HG02970 (cell line): ENCODE data around the gene GLT8D1.

Source experiments
- ATAC-seq: cut with Tn5 transposase; IDR thresholded peaks from one replicate; pipeline ENCODE4 v1.9.1; 2021; ENCODE audit warnings: mild to moderate bottlenecking, moderate library complexity, moderate number of reproducible peaks; ENCODE audit not compliant: unreplicated experiment, low FRiP score

Gene GLT8D1

GRCh38 chr3:52714335-52715302, 9.0 kb upstream of the GLT8D1 start:
- no peak for ATAC-seq

GRCh38 chr3:52712291-52713212, 7.0 kb upstream of the GLT8D1 start:
- no peak for ATAC-seq

- ATAC-seq: no peak
These were observed 4.9 kb upstream of the GLT8D1 start for GRCh38 chr3:52710512-52710911.

GRCh38 chr3:52707585-52707984, 2.0 kb upstream of the GLT8D1 start:
- no peak for ATAC-seq

GRCh38 chr3:52705438-52705687, 228 bp downstream of the GLT8D1 start:
- ATAC-seq: no peak

- no peak for ATAC-seq
These were observed 767 bp downstream of the GLT8D1 start for GRCh38 chr3:52704611-52705437.

- ATAC-seq: no peak
These were observed 2.2 kb downstream of the GLT8D1 start for GRCh38 chr3:52703341-52703740.

- ATAC-seq: no peak
These were observed 8.0 kb downstream of the GLT8D1 start for GRCh38 chr3:52697632-52697965.

GRCh38 chr3:52696830-52697631, 8.6 kb downstream of the GLT8D1 start:
- ATAC-seq: no peak

GRCh38 chr3:52695798-52696671, 9.6 kb downstream of the GLT8D1 start:
- no peak for ATAC-seq

GRCh38 chr3:52694528-52695189, 10.9 kb downstream of the GLT8D1 start:
- ATAC-seq: no peak

GRCh38 chr3:52693071-52693470, 12.5 kb downstream of the GLT8D1 start:
- ATAC-seq: no peak

- no peak for ATAC-seq
These were observed 15.0 kb downstream of the GLT8D1 start for GRCh38 chr3:52690560-52690959.

- no peak for ATAC-seq
These were observed 16.4 kb downstream of the GLT8D1 start for GRCh38 chr3:52689151-52689550.

- ATAC-seq: no peak
These were observed 17.3 kb downstream of the GLT8D1 start for GRCh38 chr3:52688266-52688665.

- peak; percentile 85 for ATAC-seq
These were observed 19.6 kb downstream of the GLT8D1 start, which contains the start of the genes GNL3 and PBRM1 for GRCh38 chr3:52685709-52686691. Gene GNL3 (plus strand): TSS chr3:52686032. CDS start chr3:52686093, 61 bp downstream. Gene PBRM1 (minus strand): TSS chr3:52685913.

- peak; percentile 83 for ATAC-seq
These were observed 20.3 kb downstream of the GLT8D1 start for GRCh38 chr3:52685285-52685708.
